ENCODE results near the gene TMEM81.

TMEM81 gene

DNA sequence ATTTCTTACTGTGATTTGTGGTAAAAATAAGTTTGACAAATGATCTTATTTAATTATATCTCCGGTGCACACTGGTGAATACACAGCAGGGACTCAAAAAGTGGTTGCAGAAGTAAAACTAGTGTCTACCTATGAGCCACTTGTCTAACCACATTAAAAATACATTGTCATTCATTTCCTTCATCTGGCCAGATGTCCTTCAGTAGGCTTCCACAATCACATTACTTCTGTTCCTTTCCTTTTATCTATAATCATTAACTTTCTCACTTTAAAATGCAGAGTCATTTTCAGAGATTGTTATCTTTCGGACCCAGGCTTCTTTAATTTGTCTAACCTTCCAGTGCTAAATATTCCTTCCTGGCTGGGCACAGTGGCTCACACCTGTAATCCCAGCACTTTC is 34.5 kb upstream of the TMEM81 start:
- H2BK15ac ChIP-seq (ENCODE audit: low read length), result no peak overlapping the region

DNA sequence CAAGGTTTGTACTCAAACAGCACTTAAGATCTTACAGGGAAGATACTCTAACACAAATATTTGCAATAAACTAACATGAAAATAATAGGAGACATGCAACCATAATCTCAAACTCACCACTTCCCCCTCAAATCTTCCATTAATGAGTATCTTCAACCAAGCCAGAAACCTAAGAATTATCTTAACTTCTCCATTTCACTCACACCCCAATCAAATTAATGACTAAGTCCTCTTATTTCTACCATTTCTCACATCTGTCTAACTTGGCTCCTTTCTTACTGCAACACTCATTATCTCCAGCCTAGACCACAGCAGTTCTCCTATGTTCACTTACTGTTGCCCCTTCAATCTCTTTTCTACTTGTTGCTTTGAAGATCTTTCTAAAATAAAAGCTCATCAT is 27.1 kb upstream of the TMEM81 start:
- Histone ChIP-seq H3K23ac (ENCODE audit: low read depth, low read length, poor library complexity) (no peak overlapping the region), H2AFZ (ENCODE audit: low read length) (no peak overlapping the region), H3K4me3 (ENCODE audit: low read length in 2 of 2) (no peak overlapping the region), H3K4ac (ENCODE audit: low read length) (no peak overlapping the region), H4K8ac (ENCODE audit: low read depth, low read length) (no peak overlapping the region), H4K91ac (ENCODE audit: low read depth, low read length, poor library complexity) (no peak overlapping the region), H3K9me3 (replicated peaks in 1 of 2; ENCODE audit: control insufficient read depth in 2 of 2, insufficient read depth in 1 of 2, low read depth in 1 of 2, low read length in 2 of 2) (no peaks in the 10 kb centered on the region), H2BK5ac (ENCODE audit: low read length) (no peak overlapping the region), H3K14ac (ENCODE audit: low read length) (no peak overlapping the region), H3K36me3 (replicated peaks in 1 of 2; ENCODE audit: control insufficient read depth in 2 of 2, insufficient read depth in 2 of 2, low read length in 2 of 2) (peaks cover 4 to 87% of the 10 kb centered on the region in 2 donors), H2BK15ac (ENCODE audit: low read length) (no peak overlapping the region), H3K4me1 (ENCODE audit: control insufficient read depth in 2 of 2, insufficient read depth in 1 of 2, low read depth in 1 of 2, low read length in 2 of 2) (no peaks in the 10 kb centered on the region), H3K18ac (ENCODE audit: low read length) (no peak overlapping the region), H2BK12ac (ENCODE audit: low read length) (no peak overlapping the region), H2BK120ac (ENCODE audit: low read depth, low read length) (no peak overlapping the region), H3K27ac (replicated peaks; ENCODE audit: low read length) (no peak overlapping the region), H2AK5ac (ENCODE audit: low read depth, low read length) (no peak overlapping the region), H3K27me3 (ENCODE audit: control insufficient read depth in 3 of 3, insufficient read depth in 3 of 3, low read depth in 1 of 3, low read length in 3 of 3) (no peaks in the 10 kb centered on the region), H3K9ac (ENCODE audit: low read depth, low read length, poor library complexity) (no peak overlapping the region), H3K79me1 (ENCODE audit: low read depth, low read length) (no peaks in the 10 kb centered on the region), H3K4me2 (ENCODE audit: insufficient read depth, low read length, poor library complexity, severe bottlenecking) (no peak overlapping the region)
- DNase-seq (ENCODE audit: low spot score), result no peak

More for the DNA sequence above, 34.5 kb upstream of the TMEM81 start:
- H4K91ac ChIP-seq (ENCODE audit: low read depth, low read length, poor library complexity), result no peak overlapping the region
- no peaks in the 10 kb centered on the region for H3K79me1 ChIP-seq (ENCODE audit: low read depth, low read length)
- no peak overlapping the region for H2BK5ac ChIP-seq (ENCODE audit: low read length)
- DNase-seq (ENCODE audit: low spot score), result no peak
- no peak overlapping the region for H2AFZ ChIP-seq (ENCODE audit: low read length)
- H3K9ac ChIP-seq (ENCODE audit: low read depth, low read length, poor library complexity), result no peak overlapping the region
- no peak overlapping the region for H3K18ac ChIP-seq (ENCODE audit: low read length)
- no peak overlapping the region for H3K23ac ChIP-seq (ENCODE audit: low read depth, low read length, poor library complexity)
- H4K8ac ChIP-seq (ENCODE audit: low read depth, low read length), result no peak overlapping the region
- no peak overlapping the region for H3K4me3 ChIP-seq (ENCODE audit: low read length in 2 of 2)
- H2BK12ac ChIP-seq (ENCODE audit: low read length), result no peak overlapping the region
- H3K4me2 ChIP-seq (ENCODE audit: insufficient read depth, low read length, poor library complexity, severe bottlenecking), result no peak overlapping the region
- no peak overlapping the region for H2AK5ac ChIP-seq (ENCODE audit: low read depth, low read length)
- no peaks in the 10 kb centered on the region for H3K27me3 ChIP-seq (ENCODE audit: control insufficient read depth in 3 of 3, insufficient read depth in 3 of 3, low read depth in 1 of 3, low read length in 3 of 3)
- no peak overlapping the region for H3K14ac ChIP-seq (ENCODE audit: low read length)
- peaks cover 2 to 39% of the 10 kb centered on the region in 2 donors for H3K36me3 ChIP-seq (replicated peaks in 1 of 2; ENCODE audit: control insufficient read depth in 2 of 2, insufficient read depth in 2 of 2, low read length in 2 of 2)
- H2BK120ac ChIP-seq (ENCODE audit: low read depth, low read length), result no peak overlapping the region
- WGBS, 2 donors (ENCODE audit: extremely low coverage in 2 of 2, insufficient read length in 2 of 2, insufficient replicate concordance in 1 of 2), result no CpG with 5 or more reads among the region's 2 CpGs
- no peak overlapping the region for H3K27ac ChIP-seq (replicated peaks; ENCODE audit: low read length)
- no peak overlapping the region for H3K4ac ChIP-seq (ENCODE audit: low read length)
- no peaks in the 10 kb centered on the region for H3K9me3 ChIP-seq (replicated peaks in 1 of 2; ENCODE audit: control insufficient read depth in 2 of 2, insufficient read depth in 1 of 2, low read depth in 1 of 2, low read length in 2 of 2)
- H3K4me1 ChIP-seq (ENCODE audit: control insufficient read depth in 2 of 2, insufficient read depth in 1 of 2, low read depth in 1 of 2, low read length in 2 of 2), result peaks cover 0 to 5% of the 10 kb centered on the region in 2 donors

DNA sequence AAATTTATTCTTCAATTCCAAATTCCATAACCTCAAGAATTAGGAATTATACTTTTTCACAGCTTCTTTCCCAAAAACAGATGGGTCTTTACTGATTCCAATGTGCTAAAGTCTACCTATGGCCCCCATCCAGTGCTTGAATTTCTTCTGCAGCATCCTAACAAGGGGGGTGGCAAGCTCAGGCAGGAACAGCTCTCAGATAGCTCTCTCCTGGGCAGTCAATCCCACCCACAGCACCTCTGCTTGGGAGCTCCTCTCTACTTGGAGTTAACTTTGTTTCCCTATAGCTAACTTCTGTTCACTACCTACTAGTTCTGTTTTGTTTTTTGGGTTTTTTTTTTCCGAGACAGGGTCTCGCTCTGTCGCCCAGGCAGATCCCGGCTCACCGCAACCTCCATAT is 25.5 kb upstream of the TMEM81 start:
- peaks cover 5 to 89% of the 10 kb centered on the region in 2 donors for H3K36me3 ChIP-seq (replicated peaks in 1 of 2; ENCODE audit: control insufficient read depth in 2 of 2, insufficient read depth in 2 of 2, low read length in 2 of 2)
- no peak for DNase-seq (ENCODE audit: low spot score)
- H3K23ac ChIP-seq (ENCODE audit: low read depth, low read length, poor library complexity), result no peak overlapping the region
- H3K9ac ChIP-seq (ENCODE audit: low read depth, low read length, poor library complexity), result no peak overlapping the region
- no peaks in the 10 kb centered on the region for H3K27me3 ChIP-seq (ENCODE audit: control insufficient read depth in 3 of 3, insufficient read depth in 3 of 3, low read depth in 1 of 3, low read length in 3 of 3)
- no peak overlapping the region for H4K91ac ChIP-seq (ENCODE audit: low read depth, low read length, poor library complexity)
- no peak overlapping the region for H2BK12ac ChIP-seq (ENCODE audit: low read length)
- no peak overlapping the region for H3K4me3 ChIP-seq (ENCODE audit: low read length in 2 of 2)
- H3K4me2 ChIP-seq (ENCODE audit: insufficient read depth, low read length, poor library complexity, severe bottlenecking), result no peak overlapping the region
- no peaks in the 10 kb centered on the region for H3K79me1 ChIP-seq (ENCODE audit: low read depth, low read length)
- H3K4me1 ChIP-seq (ENCODE audit: control insufficient read depth in 2 of 2, insufficient read depth in 1 of 2, low read depth in 1 of 2, low read length in 2 of 2), result no peaks in the 10 kb centered on the region
- no peak overlapping the region for H2BK5ac ChIP-seq (ENCODE audit: low read length)
- no peak overlapping the region for H2BK15ac ChIP-seq (ENCODE audit: low read length)
- H2AK5ac ChIP-seq (ENCODE audit: low read depth, low read length), result no peak overlapping the region
- H2AFZ ChIP-seq (ENCODE audit: low read length), result no peak overlapping the region
- H3K4ac ChIP-seq (ENCODE audit: low read length), result no peak overlapping the region
- H3K27ac ChIP-seq (replicated peaks; ENCODE audit: low read length), result no peak overlapping the region
- WGBS, 2 donors (ENCODE audit: extremely low coverage in 2 of 2, insufficient read length in 2 of 2, insufficient replicate concordance in 1 of 2), result no CpG with 5 or more reads among the region's 5 CpGs
- no peaks in the 10 kb centered on the region for H3K9me3 ChIP-seq (replicated peaks in 1 of 2; ENCODE audit: control insufficient read depth in 2 of 2, insufficient read depth in 1 of 2, low read depth in 1 of 2, low read length in 2 of 2)
- no peak overlapping the region for H3K18ac ChIP-seq (ENCODE audit: low read length)
- H4K8ac ChIP-seq (ENCODE audit: low read depth, low read length), result no peak overlapping the region
- H2BK120ac ChIP-seq (ENCODE audit: low read depth, low read length), result no peak overlapping the region
- H3K14ac ChIP-seq (ENCODE audit: low read length), result no peak overlapping the region

DNA sequence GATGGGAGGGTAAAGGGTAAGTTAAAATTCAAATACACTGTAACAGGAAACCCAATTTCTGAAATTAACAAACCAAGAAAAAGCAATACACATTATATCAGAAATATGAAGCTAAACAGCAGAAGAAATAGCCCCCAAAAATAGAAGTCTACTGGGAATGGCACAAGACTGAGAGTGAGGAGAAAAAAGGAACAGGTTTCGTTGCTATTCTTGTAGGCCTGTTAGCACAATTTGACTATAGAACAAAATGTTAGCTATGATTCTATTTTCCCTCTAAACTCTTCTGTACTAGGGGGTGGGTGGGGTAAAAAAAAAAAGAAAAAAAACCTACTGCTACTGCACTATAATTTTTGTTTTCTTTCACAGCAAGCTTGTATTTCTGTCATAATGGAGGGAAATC is 25.0 kb upstream of the TMEM81 start:
- H3K4me1 ChIP-seq (ENCODE audit: control insufficient read depth in 2 of 2, insufficient read depth in 1 of 2, low read depth in 1 of 2, low read length in 2 of 2), result no peaks in the 10 kb centered on the region
- no peak overlapping the region for H3K14ac ChIP-seq (ENCODE audit: low read length)
- H4K91ac ChIP-seq (ENCODE audit: low read depth, low read length, poor library complexity), result no peak overlapping the region
- DNase-seq (ENCODE audit: low spot score), result no peak
- no peak overlapping the region for H2BK5ac ChIP-seq (ENCODE audit: low read length)
- no peak overlapping the region for H4K8ac ChIP-seq (ENCODE audit: low read depth, low read length)
- H3K18ac ChIP-seq (ENCODE audit: low read length), result no peak overlapping the region
- H2BK12ac ChIP-seq (ENCODE audit: low read length), result no peak overlapping the region
- no peak overlapping the region for H2AK5ac ChIP-seq (ENCODE audit: low read depth, low read length)
- no peak overlapping the region for H3K27ac ChIP-seq (replicated peaks; ENCODE audit: low read length)
- H3K4me3 ChIP-seq (ENCODE audit: low read length in 2 of 2), result no peak overlapping the region
- H3K27me3 ChIP-seq (ENCODE audit: control insufficient read depth in 3 of 3, insufficient read depth in 3 of 3, low read depth in 1 of 3, low read length in 3 of 3), result no peaks in the 10 kb centered on the region
- H2BK15ac ChIP-seq (ENCODE audit: low read length), result no peak overlapping the region
- no CpG with 5 or more reads among the region's 1 CpG for WGBS, 2 donors (ENCODE audit: extremely low coverage in 2 of 2, insufficient read length in 2 of 2, insufficient replicate concordance in 1 of 2)
- H3K9me3 ChIP-seq (replicated peaks in 1 of 2; ENCODE audit: control insufficient read depth in 2 of 2, insufficient read depth in 1 of 2, low read depth in 1 of 2, low read length in 2 of 2), result no peaks in the 10 kb centered on the region
- H3K23ac ChIP-seq (ENCODE audit: low read depth, low read length, poor library complexity), result no peak overlapping the region
- no peak overlapping the region for H3K9ac ChIP-seq (ENCODE audit: low read depth, low read length, poor library complexity)
- no peak overlapping the region for H2AFZ ChIP-seq (ENCODE audit: low read length)
- no peak overlapping the region for H2BK120ac ChIP-seq (ENCODE audit: low read depth, low read length)
- H3K79me1 ChIP-seq (ENCODE audit: low read depth, low read length), result no peaks in the 10 kb centered on the region
- H3K4ac ChIP-seq (ENCODE audit: low read length), result no peak overlapping the region
- peaks cover 5 to 89% of the 10 kb centered on the region in 2 donors for H3K36me3 ChIP-seq (replicated peaks in 1 of 2; ENCODE audit: control insufficient read depth in 2 of 2, insufficient read depth in 2 of 2, low read length in 2 of 2)
- H3K4me2 ChIP-seq (ENCODE audit: insufficient read depth, low read length, poor library complexity, severe bottlenecking), result no peak overlapping the region

All from neuronal stem cell (in vitro differentiated cells).